Measurements from ENCODE around the gene HRH3.
A peak's percentile ranks its signal among the peaks of the same experiment; 100 is the strongest.

Gene HRH3

DNA sequence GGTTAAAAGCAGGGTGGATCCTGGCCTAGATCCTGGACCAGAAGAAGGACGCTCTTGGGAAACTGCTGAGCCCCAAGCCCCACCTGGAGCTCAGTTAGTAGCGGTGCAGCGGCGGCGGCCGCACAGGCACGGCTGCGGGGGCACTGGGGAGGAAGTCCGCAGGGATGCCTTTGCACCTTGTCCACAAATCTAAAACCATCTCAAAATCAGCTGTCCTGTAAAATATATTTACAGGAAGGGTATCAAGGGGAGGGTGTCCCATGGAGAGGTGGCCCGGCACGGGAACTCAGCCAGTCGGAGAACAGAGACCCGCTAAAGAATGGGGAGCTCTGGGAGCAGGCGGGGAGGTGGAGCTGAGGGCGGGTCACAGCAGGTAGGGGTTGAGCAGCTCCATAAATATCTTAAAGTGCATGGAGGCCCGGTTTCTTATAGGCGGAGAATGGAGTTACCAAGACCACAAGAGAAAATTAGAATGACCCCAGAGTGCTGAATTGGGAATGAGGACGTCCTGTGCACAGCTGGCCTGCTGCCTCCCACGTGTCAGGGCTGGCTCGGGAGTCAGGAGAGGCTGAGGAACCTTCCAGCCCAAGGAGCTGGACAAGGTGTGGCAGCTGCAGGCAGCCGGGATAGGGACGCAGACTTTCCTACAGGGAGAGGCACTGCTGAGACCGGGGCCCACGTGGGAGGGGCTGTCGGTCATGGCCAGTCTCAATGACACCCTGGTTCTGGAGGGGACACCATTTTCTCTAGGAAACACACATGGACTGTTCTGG lies 29.3 kb downstream of the HRH3 start:
- no peak for DNase-seq
- in situ Hi-C loops (cut with MboI; ENCODE audit: low pct_unique_long_range_greater_than_20kb, low sequenced_read_pairs), result no loop called here

DNA sequence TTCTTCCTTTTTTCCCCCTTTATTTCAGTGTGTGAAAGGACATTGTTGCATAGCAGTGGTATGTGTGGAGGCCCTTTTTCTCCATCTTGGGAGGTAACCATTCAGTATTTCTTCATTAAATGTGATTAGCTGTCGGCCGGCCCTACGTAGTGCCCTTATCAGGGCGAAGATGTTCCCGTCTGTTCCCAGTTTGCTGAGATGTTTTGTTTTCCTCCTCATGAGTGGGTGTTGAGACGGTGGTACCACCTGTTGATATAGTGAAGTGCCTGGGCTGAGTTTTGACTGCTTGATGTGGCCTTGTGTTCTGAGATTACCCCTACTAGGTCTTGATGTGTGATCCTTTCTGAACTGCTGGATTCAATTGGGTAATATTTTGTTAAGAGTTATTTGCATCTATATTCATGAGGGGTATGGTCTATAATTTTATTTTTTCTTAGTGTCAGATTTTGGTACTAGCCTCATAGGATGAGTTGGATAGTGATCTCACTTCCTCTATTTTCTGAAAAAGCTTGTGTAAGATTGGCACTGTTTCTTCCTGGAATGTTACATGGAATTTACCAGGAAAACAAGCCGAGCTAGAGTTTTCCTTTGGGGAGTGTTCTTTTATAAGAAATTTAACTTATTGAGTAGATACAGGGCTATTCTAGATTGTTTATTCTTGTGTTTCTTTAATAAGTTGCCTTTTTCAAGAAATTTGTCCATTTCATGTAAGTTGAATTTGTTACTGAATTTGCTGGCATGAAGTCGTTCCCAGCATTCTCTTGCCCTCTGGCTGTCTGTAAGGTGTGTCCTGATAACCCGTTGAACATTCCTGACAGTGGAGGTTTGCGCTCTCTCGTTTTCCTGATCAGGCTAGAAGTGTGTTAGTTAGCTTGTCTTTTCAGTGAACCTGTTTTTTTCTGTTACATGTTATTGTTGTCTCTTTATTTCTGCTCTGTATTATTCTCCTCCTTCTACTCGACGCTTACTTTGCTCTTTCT lies 32.9 kb downstream of the HRH3 start:
- in situ Hi-C loops (cut with MboI; ENCODE audit: low pct_unique_long_range_greater_than_20kb, low sequenced_read_pairs), result no loop called here
- DNase-seq, result peak; percentile 25

DNA sequence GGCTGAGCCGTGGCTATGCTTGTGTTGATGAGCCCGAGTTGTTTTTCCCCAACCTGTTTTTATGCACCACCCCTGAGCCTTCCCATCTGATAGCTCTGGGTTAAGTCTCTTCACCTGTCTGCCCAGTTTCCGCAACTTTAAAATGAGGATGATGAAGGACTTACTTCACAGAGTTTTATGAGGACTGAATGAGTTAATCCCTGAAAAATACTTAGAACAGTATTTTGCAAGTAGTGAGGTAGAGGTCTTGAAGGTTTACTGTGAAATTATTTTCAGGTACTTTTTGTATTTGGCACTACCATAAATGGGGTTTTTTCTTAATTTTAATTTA lies 34.0 kb downstream of the HRH3 start:
- no peak for DNase-seq
- in situ Hi-C loops (cut with MboI; ENCODE audit: low pct_unique_long_range_greater_than_20kb, low sequenced_read_pairs), result no loop called here

DNA sequence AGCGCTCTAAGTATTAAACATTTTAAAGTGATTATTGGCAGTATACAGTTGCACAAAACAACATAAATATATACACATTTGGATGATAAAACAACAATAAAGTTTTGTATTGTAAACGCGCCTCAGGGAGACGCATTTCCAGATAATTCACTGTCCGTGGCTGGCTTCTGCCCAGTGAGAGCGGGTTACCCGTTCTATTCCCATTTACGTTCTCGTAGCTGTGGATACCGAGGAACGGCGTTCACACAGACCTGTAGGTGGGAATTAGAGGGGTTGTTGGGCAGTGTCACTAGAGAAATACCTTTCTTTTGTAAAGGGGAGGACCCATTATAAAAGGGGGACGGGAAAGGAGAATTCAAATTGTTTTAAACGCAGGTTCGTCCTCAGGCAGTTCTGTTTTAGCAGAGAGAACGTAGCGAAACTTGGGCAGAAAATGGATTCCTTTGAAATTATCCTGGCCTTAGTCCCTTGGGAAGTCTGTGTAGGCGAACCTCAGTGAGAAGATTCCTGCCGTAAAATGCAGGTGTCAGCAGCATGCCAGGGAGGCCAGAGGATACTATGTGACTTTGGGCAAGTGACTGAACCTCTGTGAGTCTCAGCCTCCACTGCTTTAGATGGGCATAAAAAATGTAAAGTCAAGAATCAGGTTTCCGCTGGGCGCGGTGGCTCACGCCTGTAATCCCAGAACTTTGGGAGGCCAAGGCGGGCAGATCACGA lies 36.5 kb downstream of the HRH3 start:
- in situ Hi-C loops (cut with MboI; ENCODE audit: low pct_unique_long_range_greater_than_20kb, low sequenced_read_pairs), result no loop called here
- peak; percentile 17 for DNase-seq

DNA sequence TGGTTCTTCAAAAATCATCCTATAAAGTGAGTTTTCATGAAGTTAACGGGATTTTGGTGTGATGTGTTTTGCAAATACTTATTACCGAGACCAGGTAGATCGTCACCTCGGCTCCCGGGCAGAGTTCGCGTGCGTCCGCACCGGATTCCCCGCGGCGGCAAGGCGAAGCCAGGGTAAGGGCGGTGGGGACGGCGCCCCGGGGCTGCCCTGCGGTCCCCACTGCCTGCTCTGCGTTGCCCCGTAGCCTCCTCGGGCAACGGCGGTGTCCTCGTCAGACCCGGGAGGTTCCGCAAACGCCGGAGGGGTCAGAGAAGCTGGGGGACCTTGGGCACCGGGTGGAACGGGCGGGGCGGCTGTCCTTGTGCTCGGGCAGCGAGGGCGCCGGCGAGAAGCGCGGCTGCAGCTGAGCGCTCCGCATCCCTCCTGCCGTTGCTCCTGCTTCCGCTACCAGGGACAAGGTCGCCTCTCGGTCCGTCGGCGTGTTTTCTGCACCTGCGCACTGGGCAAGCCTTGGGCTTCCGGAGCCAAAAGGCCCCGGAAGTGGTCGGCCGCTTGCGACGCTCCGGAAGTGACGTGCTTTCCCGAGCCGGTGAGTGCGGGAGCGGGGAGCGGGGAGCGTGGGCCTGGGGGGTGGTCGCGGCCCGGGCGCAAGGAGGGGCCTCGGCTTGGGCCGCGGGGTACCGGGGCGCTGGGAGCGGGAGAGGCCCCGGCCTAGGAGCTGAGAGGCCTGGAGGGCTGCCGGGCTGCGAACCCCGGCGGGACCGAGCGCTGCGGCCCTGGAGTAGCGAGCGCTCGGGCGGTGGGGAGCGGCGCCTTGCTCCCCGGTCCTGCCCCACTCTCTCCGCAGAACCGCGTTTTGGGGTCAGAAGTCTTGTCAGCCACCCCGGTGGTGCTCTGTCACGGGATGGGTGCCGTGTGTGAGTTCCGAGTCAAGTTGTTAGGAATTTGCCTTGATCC lies 37.3 kb downstream of the HRH3 start, which contains the start of gene MTG2:
Gene MTG2, plus strand, starts transcription at position 560 of the 957 bp plus-strand sequence. CDS start 10,393 bp downstream, outside the sequence.
- DNase-seq, result peak; percentile 94
- in situ Hi-C loops (cut with MboI; ENCODE audit: low pct_unique_long_range_greater_than_20kb, low sequenced_read_pairs), result no loop called here

DNA sequence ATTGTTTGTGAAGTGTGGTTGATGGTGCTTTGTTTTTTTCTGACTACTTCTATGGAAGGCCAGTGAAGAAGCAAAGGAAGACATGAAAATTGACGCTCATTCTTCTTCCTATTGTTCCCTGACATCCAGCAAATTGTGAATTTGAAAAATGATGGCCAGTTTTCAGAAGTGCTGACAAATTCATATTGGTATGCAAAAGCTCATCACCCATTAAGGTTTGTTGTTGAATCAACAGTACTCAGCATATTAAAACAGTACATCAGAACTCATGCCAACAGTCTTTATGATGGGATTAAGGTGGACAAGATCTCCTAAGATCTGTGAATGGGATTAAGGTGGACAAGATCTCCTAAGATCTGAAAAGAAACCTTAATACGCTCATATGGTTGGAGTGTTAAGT lies 38.3 kb downstream of the HRH3 start:
- in situ Hi-C loops (cut with MboI; ENCODE audit: low pct_unique_long_range_greater_than_20kb, low sequenced_read_pairs), result no loop called here
- peak; percentile 7 for DNase-seq

DNA sequence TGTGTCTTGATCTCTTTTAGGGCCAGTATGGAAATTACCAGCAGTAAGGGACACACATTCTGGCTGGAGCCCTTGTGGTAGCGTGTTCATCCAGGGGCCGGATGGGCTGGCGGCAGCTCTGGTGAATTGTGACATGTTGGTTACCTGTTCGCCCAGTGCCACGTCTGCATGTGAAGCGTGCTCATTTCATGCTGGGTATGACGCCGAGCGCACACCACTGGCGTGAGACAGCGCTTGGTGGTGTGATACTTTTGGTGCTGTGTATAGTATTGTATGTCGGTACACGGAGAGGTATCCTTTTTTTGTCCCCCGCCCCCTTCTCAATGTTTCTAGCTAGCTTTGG lies 40.9 kb downstream of the HRH3 start:
- in situ Hi-C loops (cut with MboI; ENCODE audit: low pct_unique_long_range_greater_than_20kb, low sequenced_read_pairs), result no loop called here
- no peak for DNase-seq

DNA sequence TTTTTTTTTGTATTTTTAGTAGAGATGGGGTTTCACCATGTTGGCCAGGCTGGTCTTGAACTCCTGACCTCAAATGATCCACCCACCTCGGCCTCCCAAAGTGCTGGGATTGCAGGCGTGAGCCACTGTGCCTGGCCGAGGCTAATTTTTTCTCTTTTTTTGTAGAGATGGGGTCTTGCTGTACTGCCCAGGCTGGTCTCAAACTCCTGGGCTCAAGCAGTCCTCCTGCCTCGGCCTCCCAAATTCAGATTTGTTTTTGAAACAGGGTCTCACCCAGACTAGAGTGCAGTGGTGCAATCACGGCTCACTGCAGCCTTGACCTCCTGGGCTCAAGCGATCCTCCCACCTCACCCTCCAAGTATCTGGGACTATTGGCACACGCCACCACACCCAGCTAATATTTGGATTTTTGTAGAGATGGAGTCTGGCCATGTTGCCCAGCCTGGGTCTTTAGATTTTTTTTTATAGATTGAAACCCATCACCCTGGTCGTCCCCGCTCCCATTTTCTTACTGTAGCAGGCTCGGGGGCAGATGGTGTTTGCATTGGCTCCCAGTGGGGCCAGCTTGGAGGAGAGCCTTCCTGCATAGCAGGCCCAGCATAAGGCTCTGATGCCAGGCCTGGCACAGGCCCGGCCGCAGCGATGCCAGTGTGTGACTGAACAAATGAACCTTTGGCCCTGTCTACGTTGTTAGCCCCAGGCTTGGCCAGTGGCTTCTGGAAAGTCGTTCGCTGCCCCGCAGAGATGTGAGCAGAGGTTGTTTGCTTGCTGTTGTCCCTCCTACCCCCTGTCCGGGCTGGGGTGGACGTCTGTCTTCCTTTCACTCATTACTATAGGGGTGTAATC lies 41.5 kb downstream of the HRH3 start:
- no peak for DNase-seq
- in situ Hi-C loops (cut with MboI; ENCODE audit: low pct_unique_long_range_greater_than_20kb, low sequenced_read_pairs), result no loop called here

DNA sequence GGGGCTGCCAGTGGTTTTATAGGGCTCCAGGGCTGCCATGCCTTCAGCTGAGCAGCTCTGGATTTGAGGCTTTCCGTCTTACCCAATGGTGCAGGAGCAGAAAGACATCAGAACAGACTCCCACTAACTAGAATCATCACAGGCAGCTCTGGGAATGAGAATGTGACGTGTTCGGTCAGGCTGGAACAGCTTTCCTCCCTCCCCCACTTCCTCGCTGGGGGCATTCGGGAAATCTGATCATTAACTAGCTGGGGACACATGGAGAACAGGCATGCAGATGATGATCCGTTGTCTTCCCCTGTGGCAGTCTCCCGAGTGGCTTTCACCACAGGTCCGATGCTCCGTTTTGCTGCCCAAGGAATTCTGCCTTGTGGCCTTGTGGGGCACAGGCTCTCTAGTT lies 42.8 kb downstream of the HRH3 start:
- DNase-seq, result no peak
- in situ Hi-C loops (cut with MboI; ENCODE audit: low pct_unique_long_range_greater_than_20kb, low sequenced_read_pairs), result no loop called here

DNA sequence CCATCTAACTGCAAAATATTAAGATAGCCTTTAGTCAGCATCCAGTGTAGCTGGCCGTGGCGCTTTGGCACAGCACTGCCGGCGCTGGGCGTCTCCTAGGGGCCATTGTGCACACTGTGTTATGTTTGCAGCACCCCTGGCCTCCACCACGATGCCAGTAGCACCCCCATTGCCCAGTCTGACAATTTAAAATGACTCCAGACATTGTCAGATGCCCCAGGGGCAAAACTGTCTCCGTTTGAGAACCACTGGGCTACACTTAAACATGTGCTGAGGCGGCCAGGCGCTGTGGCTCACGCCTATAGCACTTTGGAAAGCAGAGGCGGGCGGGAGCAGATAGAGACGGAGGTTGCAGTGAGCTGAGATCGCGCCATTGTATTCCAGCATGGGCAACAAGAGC lies 43.2 kb downstream of the HRH3 start:
- no peak for DNase-seq
- in situ Hi-C loops (cut with MboI; ENCODE audit: low pct_unique_long_range_greater_than_20kb, low sequenced_read_pairs), result no loop called here

DNA sequence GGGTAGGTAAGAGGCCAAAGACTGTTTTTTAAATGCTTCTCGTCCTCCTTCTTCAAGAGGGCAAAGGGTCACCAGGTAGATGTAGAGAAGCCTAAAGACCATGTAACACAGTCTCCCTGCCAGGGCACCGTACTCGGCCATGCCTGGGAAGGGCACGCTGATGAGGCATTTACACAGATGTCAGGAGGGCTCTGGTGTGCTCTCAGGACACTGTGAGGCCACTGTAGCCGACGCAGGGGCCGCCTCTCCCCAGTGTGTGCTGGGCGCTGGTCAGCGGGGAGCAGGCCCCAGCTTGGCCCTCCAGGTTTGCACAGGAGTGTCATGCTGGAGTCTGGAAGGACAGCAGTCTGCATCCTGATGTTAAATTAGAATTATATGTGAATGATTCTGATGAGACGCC lies 44.4 kb downstream of the HRH3 start:
- in situ Hi-C loops (cut with MboI; ENCODE audit: low pct_unique_long_range_greater_than_20kb, low sequenced_read_pairs), result no loop called here
- no peak for DNase-seq

DNA sequence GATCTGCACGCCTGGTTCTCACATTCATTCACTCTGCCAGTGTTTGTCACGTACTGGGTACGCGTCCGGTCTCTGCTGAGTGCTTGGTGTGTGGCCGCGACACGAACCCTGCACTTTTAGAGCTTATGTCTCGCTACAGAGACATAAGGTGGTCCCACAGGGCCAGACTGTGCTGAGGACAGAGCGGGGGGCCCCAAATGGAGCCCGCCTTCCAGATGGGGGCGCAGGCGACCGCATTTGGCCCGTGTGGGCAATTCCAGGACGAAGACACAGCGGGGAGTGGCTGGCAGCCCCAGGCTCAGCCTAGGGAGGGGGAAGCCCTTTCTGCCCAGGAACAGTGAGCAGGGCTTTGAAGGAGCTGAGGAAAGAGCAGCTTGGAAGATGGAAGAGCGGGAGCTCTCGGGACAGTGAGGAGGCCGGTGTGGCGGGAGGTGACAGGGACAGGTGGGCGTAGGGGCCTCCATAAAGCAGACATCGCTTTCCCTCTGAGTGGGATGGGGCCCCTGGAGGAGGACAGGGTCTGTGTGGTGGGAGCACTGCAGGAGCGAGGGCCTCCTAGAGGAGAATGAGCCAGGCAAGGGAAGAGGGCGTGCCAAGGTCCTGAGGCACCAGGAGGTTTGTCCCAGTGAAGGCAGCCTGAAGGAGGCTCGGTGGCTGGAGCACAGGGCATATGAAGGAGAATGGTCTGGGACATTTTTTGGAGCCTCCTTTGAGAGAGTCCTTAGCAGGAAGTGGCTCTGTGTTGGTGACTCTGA lies 45.0 kb downstream of the HRH3 start:
- DNase-seq, result no peak
- in situ Hi-C loops (cut with MboI; ENCODE audit: low pct_unique_long_range_greater_than_20kb, low sequenced_read_pairs), result no loop called here

DNA sequence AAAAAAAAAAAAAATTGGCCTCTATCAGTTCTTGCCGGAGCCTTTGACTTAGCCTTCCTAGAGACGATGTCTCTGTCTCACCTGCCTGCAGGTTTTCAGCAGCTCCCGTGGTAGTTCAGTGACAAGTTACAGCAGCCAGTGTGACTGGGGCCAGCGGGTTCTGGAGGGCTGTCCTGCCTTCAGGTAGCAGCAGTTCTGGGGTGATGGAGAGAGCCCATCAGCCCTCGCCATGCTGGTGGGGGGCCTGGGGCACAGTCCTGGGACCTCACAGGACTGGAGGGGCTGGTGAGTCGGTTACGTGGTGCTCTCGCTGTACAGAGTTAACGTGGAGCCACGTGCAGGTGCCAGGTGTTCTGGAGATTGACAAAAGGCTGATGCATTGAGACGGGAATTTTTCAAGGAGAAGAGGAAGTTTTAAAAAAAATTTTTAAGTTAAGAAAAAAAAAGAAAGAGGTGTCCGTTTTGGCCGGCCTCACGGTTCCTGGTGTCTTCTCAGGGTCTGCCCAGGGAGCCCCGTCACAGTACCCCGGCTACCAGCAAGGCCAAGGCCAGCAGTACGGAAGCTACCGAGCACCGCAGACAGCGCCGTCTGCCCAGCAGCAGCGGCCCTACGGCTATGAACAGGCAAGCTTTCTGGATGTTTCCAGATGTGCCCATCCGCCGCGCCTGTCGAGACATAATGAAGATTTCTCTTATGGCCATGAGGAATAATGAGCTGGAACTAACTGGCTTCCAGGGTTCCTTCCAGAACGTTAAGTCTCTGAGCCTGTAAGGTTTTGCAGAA lies 45.9 kb downstream of the HRH3 start:
- no peak for DNase-seq
- in situ Hi-C loops (cut with MboI; ENCODE audit: low pct_unique_long_range_greater_than_20kb, low sequenced_read_pairs), result no loop called here

DNA sequence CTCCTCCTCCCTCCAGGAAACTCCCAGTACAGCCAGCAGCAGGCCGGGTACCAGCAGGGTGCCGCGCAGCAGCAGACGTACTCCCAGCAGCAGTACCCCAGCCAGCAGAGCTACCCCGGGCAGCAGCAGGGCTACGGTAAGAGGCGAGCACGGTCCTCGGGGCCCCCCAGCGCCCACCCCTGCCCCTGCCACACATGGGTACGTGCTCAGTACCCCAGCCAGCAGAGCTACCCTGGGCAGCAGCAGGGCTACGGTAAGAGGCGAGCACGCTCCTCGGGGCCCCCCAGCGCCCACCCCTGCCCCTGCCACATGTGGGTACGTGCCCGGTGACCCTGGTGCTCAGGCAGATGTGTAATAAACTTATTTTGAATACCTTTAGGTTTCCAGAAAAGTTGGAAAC lies 47.4 kb downstream of the HRH3 start:
- in situ Hi-C loops (cut with MboI; ENCODE audit: low pct_unique_long_range_greater_than_20kb, low sequenced_read_pairs), result no loop called here
- no peak for DNase-seq

DNA sequence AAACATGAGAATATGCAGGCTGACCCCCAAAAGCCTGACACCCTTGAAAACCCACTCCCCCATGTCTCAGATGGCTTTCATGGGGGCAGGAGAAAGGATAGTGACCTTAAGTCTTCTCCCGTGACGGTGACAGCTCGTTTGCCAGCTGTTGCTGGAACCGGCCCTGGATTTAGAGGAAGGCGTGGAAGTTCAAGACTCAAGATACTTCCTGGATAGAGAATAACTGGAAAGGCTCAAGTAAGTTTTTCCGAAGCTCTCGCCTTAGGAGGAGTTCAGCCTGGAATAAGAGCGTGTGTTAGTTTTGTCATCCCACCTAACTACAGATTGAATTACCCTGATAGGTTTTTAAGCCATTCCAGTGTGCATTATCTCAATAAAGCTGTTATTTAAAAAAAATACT lies 48.8 kb downstream of the HRH3 start:
- no peak for DNase-seq
- in situ Hi-C loops (cut with MboI; ENCODE audit: low pct_unique_long_range_greater_than_20kb, low sequenced_read_pairs), result no loop called here

DNA sequence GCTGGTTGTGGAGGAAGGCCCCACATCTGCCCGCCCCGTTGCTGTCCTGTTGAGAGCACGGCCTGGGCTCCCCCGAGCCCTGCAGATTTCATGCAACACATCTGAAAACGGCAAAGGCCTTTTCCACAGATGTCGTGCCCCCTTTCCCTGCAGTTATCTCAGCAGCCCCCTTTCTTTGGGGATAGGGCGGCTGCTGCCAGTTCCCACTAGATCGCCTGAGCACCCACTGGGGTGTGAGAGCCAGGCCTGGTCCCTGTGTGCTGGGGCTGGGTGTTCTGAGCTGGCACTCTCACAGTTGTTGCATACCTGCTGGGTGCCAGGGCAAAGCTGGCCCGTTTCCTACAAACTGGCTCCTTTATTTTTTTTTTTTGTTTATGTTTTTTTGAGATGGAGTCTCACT lies 49.5 kb downstream of the HRH3 start:
- in situ Hi-C loops (cut with MboI; ENCODE audit: low pct_unique_long_range_greater_than_20kb, low sequenced_read_pairs), result no loop called here

More for the DNA sequence above, 49.5 kb downstream of the HRH3 start:
- DNase-seq, result no peak
